GM23338 (cell line): Measurements from ENCODE around the gene MOB3B. TPM values are rescaled to one million over a fixed set of nuclear protein-coding genes. Genes with fewer than 3 reads are reported as not detected.

Experiments used
- ATAC-seq: fragments of 200-7000 bp; cut with Tn5 transposase; 3 replicates; pipeline ENCODE4 v1.9.1; 2020
- DNase-seq: peaks from one replicate; pipeline ENCODE4 v3.0.0-alpha.2; 2015; ENCODE audit warnings: low spot score
- H2AFZ ChIP-seq: fragments of 200-600 bp; sonication (generic); 2 replicates; pipeline ENCODE4 v1.8.0; 2016; ENCODE audit warnings: antibody characterized with exemption, mild to moderate bottlenecking, moderate library complexity
- H3F3A ChIP-seq: fragments of 200-600 bp; sonication (generic); replicated peaks from 2 replicates; pipeline ENCODE4 v1.8.0; 2017; ENCODE audit warnings: antibody characterized with exemption, mixed run types, low read depth
- H3K27ac ChIP-seq: fragments of 200-600 bp; sonication (generic); 2 replicates; pipeline ENCODE4 v1.6.1; 2016; ENCODE audit warnings: low read depth
- H3K27me3 ChIP-seq: fragments of 200-600 bp; sonication (generic); 2 replicates; pipeline ENCODE4 v1.8.0; 2016; ENCODE audit warnings: mild to moderate bottlenecking, mixed run types, moderate library complexity; ENCODE audit not compliant: insufficient read depth
- H3K36me3 ChIP-seq: fragments of 200-600 bp; sonication (generic); 2 replicates; pipeline ENCODE4 v1.8.0; 2016; ENCODE audit warnings: mild to moderate bottlenecking; ENCODE audit not compliant: insufficient read depth
- H3K4me1 ChIP-seq: fragments of 200-600 bp; sonication (generic); 2 replicates; pipeline ENCODE4 v1.8.0; 2016; ENCODE audit warnings: mild to moderate bottlenecking, moderate library complexity; ENCODE audit not compliant: insufficient read depth
- H3K4me2 ChIP-seq: fragments of 200-600 bp; sonication (generic); 2 replicates; pipeline ENCODE4 v1.7.1; 2017; ENCODE audit warnings: mixed run types
- H3K4me3 ChIP-seq: fragments of 200-600 bp; sonication (generic); 2 replicates; pipeline ENCODE4 v1.6.1; 2016; ENCODE audit warnings: mixed run types
- H3K79me2 ChIP-seq: fragments of 200-600 bp; sonication (generic); replicated peaks from 2 replicates; pipeline ENCODE4 v1.8.0; 2017; ENCODE audit warnings: mild to moderate bottlenecking; ENCODE audit not compliant: insufficient read depth
- H3K9me2 ChIP-seq: fragments of 200-600 bp; sonication (generic); 2 replicates; pipeline ENCODE4 v1.8.0; 2017; ENCODE audit not compliant: insufficient read depth
- H4K20me1 ChIP-seq: fragments of 200-600 bp; sonication (generic); replicated peaks from 2 replicates; pipeline ENCODE4 v1.8.0; 2017; ENCODE audit warnings: mild to moderate bottlenecking; ENCODE audit not compliant: insufficient read depth
- H3K27ac Mint-ChIP-seq: 2 replicates; pipeline ENCODE4 v1.8.0; 2020; ENCODE audit warnings: inconsistent platforms, mild to moderate bottlenecking, moderate library complexity, mixed read lengths
- H3K27me3 Mint-ChIP-seq: 3 replicates; pipeline ENCODE4 v1.8.0; 2022; ENCODE audit warnings: low read depth, mild to moderate bottlenecking, moderate library complexity, mixed read lengths, inconsistent platforms; ENCODE audit not compliant: insufficient read depth, poor library complexity
- H3K36me3 Mint-ChIP-seq: 3 replicates; pipeline ENCODE4 v1.8.0; 2021; ENCODE audit warnings: low read depth, mild to moderate bottlenecking, inconsistent platforms, moderate library complexity, mixed read lengths
- H3K4me1 Mint-ChIP-seq: 3 replicates; pipeline ENCODE4 v1.8.0; 2020; ENCODE audit warnings: mild to moderate bottlenecking, inconsistent platforms, mixed read lengths
- H3K4me3 Mint-ChIP-seq: 3 replicates; pipeline ENCODE4 v1.8.0; 2021; ENCODE audit warnings: moderate library complexity, mild to moderate bottlenecking, inconsistent platforms, mixed read lengths
- H3K9me3 Mint-ChIP-seq: 3 replicates; pipeline ENCODE4 v1.8.0; 2020; ENCODE audit warnings: moderate library complexity, mild to moderate bottlenecking, inconsistent platforms, mixed read lengths
- CREB1 ChIP-seq: fragments of 250-450 bp; sonication (Bioruptor Pico); IDR thresholded peaks from 2 replicates; pipeline ENCODE4 v1.5.0; 2020; ENCODE audit warnings: low read depth, mild to moderate bottlenecking, moderate library complexity
- EZH2 ChIP-seq: fragments of 200-600 bp; sonication (generic); IDR thresholded peaks from one replicate; pipeline ENCODE4 v1.8.0; 2017; ENCODE audit warnings: antibody characterized with exemption, mild to moderate bottlenecking, low read depth; ENCODE audit not compliant: unreplicated experiment
- EZH2phosphoT487 ChIP-seq: fragments of 200-600 bp; sonication (generic); IDR thresholded peaks from one replicate; pipeline ENCODE4 v1.8.1; 2018; ENCODE audit warnings: antibody characterized with exemption; ENCODE audit not compliant: unreplicated experiment
- JUNB ChIP-seq: IDR thresholded peaks from one replicate; pipeline ENCODE4 v1.6.1; 2016; ENCODE audit warnings: antibody characterized with exemption; ENCODE audit not compliant: unreplicated experiment
- NANOG ChIP-seq: IDR thresholded peaks from 2 replicates; pipeline ENCODE4 v1.6.1; 2016; ENCODE audit warnings: antibody characterized with exemption, borderline replicate concordance
- POLR2AphosphoS5 ChIP-seq: IDR thresholded peaks from 2 replicates; pipeline ENCODE4 v1.6.1; 2016; ENCODE audit warnings: antibody characterized with exemption, low read depth
- STAT1 ChIP-seq: IDR thresholded peaks from one replicate; pipeline ENCODE4 v1.6.1; 2016; ENCODE audit warnings: antibody characterized with exemption; ENCODE audit not compliant: unreplicated experiment
- ZNF114 ChIP-seq: fragments of 250-450 bp; sonication (Bioruptor Pico); IDR thresholded peaks from 2 replicates; pipeline ENCODE4 v1.5.0; 2020; ENCODE audit warnings: mild to moderate bottlenecking, moderate library complexity
- ZNF331 ChIP-seq: fragments of 250-450 bp; sonication (Bioruptor Pico); IDR thresholded peaks from 2 replicates; pipeline ENCODE4 v1.5.0; 2020; ENCODE audit warnings: low read depth, mild to moderate bottlenecking, moderate library complexity
- polyA plus RNA-seq: library from polyadenylated mRNA; unstranded; fragments of >200 nt; fragmentation: Nextera tagmentation; extraction: Ambion mirVana; gene quantifications from 2 replicates; pipeline ENCODE4 v1.2.1, GENCODE V29; 2016
- total RNA-seq: library from RNA; depleted of rRNA; stranded (reverse); fragments of >200 nt; shearing (Covaris generic); gene quantifications from 2 replicates; pipeline ENCODE4 v1.2.3, GENCODE V29; 2014
- TF ChIP-seq, protein P1 (sequence below), 2 experiments: fragments of 200-600 bp in 1 of 2; sonication (generic) in 1 of 2; conservative IDR thresholded peaks; 2 replicates each; pipeline versions ENCODE4 v1.5.1 to v1.6.1; 2016 to 2017; ENCODE audit warnings: antibody characterized with exemption in 2 of 2, low read depth in 2 of 2, mild to moderate bottlenecking in 2 of 2, moderate library complexity in 1 of 2
- TF ChIP-seq, protein P2 (sequence below): fragments of 250-450 bp; sonication (Bioruptor Pico); IDR thresholded peaks from 2 replicates; pipeline ENCODE4 v1.5.0; 2020; ENCODE audit warnings: mild to moderate bottlenecking, moderate library complexity
- TF ChIP-seq, protein P3 (sequence below): IDR thresholded peaks from one replicate; pipeline ENCODE4 v1.6.1; 2018; ENCODE audit warnings: antibody characterized with exemption; ENCODE audit not compliant: unreplicated experiment
- TF ChIP-seq, protein P4 (sequence below): IDR thresholded peaks from 2 replicates; pipeline ENCODE4 v1.6.1; 2016; ENCODE audit warnings: antibody characterized with exemption

Gene MOB3B
- total and polyA plus RNA-seq, 2 experiments from 2014 or later, result 7.6 to 12.1 TPM

DNA sequence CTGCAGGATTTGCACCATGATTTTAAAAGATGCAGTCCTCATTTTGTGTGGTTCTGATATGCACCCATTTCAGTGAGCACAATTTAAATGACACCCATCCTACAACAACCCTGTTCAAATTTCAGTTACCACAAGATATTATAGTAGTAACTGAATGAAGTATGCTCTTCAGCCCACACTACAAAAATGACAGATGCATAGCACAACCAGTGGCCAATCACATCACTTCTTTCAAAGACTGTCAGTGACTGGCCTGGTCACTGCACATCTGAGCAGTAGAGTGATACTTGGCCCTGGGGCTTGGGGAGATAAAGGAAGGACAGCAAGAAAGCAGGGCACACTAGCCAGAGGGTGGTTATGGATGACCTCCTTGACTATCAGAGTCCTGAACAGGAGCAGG, 25.4 kb downstream of the MOB3B start:
- Mint-ChIP-seq H3K27me3 (no peaks in the 10 kb centered on the region), H3K4me3 (no peak overlapping the region), H3K36me3 (peaks cover 29% of the 10 kb centered on the region), H3K4me1 (peaks cover 39% of the 10 kb centered on the region), H3K27ac (no peak overlapping the region), H3K9me3 (peaks cover 7% of the 10 kb centered on the region; the same call in 1 of the 3 replicates)
- no peak overlapping the region for H3K4me3 ChIP-seq
- DNase-seq (no peak), ATAC-seq (no peak)
- H3K4me2 ChIP-seq, result no peak overlapping the region
- no peaks in the 10 kb centered on the region for H3F3A ChIP-seq
- H3K9me2 ChIP-seq, result no peaks in the 10 kb centered on the region
- H3K4me1 ChIP-seq, result peaks cover 10% of the 10 kb centered on the region
- no peaks in the 10 kb centered on the region for H4K20me1 ChIP-seq
- no peak overlapping the region for H2AFZ ChIP-seq
- no peaks in the 10 kb centered on the region for H3K27me3 ChIP-seq
- H3K36me3 ChIP-seq, result no peaks in the 10 kb centered on the region; the same call in 1 of the 2 replicates
- no peak overlapping the region for H3K27ac ChIP-seq
- peaks cover 15% of the 10 kb centered on the region for H3K79me2 ChIP-seq
- TF ChIP-seq, protein P1, sequence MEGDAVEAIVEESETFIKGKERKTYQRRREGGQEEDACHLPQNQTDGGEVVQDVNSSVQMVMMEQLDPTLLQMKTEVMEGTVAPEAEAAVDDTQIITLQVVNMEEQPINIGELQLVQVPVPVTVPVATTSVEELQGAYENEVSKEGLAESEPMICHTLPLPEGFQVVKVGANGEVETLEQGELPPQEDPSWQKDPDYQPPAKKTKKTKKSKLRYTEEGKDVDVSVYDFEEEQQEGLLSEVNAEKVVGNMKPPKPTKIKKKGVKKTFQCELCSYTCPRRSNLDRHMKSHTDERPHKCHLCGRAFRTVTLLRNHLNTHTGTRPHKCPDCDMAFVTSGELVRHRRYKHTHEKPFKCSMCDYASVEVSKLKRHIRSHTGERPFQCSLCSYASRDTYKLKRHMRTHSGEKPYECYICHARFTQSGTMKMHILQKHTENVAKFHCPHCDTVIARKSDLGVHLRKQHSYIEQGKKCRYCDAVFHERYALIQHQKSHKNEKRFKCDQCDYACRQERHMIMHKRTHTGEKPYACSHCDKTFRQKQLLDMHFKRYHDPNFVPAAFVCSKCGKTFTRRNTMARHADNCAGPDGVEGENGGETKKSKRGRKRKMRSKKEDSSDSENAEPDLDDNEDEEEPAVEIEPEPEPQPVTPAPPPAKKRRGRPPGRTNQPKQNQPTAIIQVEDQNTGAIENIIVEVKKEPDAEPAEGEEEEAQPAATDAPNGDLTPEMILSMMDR (conservative IDR thresholded peaks at IDR 0.05; ENCODE audit: low read depth in 2 of 2), result no peak
- no peak for TF ChIP-seq ZNF331 (CRISPR knock-in tag)
- TF ChIP-seq ZNF114 (CRISPR knock-in tag), result no peak
- no peak for TF ChIP-seq EZH2
- TF ChIP-seq CREB1 (CRISPR knock-in tag), result no peak
- no peak for TF ChIP-seq NANOG
- no peak for TF ChIP-seq POLR2AphosphoS5
- no peak for TF ChIP-seq JUNB
- TF ChIP-seq STAT1, result no peak
- no peak for TF ChIP-seq EZH2phosphoT487
- TF ChIP-seq, protein P2, sequence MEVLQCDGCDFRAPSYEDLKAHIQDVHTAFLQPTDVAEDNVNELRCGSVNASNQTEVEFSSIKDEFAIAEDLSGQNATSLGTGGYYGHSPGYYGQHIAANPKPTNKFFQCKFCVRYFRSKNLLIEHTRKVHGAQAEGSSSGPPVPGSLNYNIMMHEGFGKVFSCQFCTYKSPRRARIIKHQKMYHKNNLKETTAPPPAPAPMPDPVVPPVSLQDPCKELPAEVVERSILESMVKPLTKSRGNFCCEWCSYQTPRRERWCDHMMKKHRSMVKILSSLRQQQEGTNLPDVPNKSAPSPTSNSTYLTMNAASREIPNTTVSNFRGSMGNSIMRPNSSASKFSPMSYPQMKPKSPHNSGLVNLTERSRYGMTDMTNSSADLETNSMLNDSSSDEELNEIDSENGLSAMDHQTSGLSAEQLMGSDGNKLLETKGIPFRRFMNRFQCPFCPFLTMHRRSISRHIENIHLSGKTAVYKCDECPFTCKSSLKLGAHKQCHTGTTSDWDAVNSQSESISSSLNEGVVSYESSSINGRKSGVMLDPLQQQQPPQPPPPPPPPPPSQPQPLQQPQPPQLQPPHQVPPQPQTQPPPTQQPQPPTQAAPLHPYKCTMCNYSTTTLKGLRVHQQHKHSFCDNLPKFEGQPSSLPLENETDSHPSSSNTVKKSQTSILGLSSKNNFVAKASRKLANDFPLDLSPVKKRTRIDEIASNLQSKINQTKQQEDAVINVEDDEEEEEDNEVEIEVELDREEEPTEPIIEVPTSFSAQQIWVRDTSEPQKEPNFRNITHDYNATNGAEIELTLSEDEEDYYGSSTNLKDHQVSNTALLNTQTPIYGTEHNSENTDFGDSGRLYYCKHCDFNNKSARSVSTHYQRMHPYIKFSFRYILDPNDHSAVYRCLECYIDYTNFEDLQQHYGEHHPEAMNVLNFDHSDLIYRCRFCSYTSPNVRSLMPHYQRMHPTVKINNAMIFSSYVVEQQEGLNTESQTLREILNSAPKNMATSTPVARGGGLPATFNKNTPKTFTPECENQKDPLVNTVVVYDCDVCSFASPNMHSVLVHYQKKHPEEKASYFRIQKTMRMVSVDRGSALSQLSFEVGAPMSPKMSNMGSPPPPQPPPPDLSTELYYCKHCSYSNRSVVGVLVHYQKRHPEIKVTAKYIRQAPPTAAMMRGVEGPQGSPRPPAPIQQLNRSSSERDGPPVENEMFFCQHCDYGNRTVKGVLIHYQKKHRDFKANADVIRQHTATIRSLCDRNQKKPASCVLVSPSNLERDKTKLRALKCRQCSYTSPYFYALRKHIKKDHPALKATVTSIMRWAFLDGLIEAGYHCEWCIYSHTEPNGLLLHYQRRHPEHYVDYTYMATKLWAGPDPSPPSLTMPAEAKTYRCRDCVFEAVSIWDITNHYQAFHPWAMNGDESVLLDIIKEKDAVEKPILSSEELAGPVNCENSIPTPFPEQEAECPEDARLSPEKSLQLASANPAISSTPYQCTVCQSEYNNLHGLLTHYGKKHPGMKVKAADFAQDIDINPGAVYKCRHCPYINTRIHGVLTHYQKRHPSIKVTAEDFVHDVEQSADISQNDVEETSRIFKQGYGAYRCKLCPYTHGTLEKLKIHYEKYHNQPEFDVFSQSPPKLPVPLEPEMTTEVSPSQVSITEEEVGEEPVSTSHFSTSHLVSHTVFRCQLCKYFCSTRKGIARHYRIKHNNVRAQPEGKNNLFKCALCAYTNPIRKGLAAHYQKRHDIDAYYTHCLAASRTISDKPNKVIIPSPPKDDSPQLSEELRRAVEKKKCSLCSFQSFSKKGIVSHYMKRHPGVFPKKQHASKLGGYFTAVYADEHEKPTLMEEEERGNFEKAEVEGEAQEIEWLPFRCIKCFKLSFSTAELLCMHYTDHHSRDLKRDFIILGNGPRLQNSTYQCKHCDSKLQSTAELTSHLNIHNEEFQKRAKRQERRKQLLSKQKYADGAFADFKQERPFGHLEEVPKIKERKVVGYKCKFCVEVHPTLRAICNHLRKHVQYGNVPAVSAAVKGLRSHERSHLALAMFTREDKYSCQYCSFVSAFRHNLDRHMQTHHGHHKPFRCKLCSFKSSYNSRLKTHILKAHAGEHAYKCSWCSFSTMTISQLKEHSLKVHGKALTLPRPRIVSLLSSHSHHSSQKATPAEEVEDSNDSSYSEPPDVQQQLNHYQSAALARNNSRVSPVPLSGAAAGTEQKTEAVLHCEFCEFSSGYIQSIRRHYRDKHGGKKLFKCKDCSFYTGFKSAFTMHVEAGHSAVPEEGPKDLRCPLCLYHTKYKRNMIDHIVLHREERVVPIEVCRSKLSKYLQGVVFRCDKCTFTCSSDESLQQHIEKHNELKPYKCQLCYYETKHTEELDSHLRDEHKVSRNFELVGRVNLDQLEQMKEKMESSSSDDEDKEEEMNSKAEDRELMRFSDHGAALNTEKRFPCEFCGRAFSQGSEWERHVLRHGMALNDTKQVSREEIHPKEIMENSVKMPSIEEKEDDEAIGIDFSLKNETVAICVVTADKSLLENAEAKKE (CRISPR knock-in tag), result no peak
- TF ChIP-seq, protein P3, sequence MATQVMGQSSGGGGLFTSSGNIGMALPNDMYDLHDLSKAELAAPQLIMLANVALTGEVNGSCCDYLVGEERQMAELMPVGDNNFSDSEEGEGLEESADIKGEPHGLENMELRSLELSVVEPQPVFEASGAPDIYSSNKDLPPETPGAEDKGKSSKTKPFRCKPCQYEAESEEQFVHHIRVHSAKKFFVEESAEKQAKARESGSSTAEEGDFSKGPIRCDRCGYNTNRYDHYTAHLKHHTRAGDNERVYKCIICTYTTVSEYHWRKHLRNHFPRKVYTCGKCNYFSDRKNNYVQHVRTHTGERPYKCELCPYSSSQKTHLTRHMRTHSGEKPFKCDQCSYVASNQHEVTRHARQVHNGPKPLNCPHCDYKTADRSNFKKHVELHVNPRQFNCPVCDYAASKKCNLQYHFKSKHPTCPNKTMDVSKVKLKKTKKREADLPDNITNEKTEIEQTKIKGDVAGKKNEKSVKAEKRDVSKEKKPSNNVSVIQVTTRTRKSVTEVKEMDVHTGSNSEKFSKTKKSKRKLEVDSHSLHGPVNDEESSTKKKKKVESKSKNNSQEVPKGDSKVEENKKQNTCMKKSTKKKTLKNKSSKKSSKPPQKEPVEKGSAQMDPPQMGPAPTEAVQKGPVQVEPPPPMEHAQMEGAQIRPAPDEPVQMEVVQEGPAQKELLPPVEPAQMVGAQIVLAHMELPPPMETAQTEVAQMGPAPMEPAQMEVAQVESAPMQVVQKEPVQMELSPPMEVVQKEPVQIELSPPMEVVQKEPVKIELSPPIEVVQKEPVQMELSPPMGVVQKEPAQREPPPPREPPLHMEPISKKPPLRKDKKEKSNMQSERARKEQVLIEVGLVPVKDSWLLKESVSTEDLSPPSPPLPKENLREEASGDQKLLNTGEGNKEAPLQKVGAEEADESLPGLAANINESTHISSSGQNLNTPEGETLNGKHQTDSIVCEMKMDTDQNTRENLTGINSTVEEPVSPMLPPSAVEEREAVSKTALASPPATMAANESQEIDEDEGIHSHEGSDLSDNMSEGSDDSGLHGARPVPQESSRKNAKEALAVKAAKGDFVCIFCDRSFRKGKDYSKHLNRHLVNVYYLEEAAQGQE, result no peak
- TF ChIP-seq, protein P4, sequence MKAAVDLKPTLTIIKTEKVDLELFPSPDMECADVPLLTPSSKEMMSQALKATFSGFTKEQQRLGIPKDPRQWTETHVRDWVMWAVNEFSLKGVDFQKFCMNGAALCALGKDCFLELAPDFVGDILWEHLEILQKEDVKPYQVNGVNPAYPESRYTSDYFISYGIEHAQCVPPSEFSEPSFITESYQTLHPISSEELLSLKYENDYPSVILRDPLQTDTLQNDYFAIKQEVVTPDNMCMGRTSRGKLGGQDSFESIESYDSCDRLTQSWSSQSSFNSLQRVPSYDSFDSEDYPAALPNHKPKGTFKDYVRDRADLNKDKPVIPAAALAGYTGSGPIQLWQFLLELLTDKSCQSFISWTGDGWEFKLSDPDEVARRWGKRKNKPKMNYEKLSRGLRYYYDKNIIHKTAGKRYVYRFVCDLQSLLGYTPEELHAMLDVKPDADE, result no peak
